ENCODE data around the gene ARID5A.
A peak's percentile ranks its signal among the peaks of the same experiment; 100 is the strongest.

The ARID5A gene

DNA sequence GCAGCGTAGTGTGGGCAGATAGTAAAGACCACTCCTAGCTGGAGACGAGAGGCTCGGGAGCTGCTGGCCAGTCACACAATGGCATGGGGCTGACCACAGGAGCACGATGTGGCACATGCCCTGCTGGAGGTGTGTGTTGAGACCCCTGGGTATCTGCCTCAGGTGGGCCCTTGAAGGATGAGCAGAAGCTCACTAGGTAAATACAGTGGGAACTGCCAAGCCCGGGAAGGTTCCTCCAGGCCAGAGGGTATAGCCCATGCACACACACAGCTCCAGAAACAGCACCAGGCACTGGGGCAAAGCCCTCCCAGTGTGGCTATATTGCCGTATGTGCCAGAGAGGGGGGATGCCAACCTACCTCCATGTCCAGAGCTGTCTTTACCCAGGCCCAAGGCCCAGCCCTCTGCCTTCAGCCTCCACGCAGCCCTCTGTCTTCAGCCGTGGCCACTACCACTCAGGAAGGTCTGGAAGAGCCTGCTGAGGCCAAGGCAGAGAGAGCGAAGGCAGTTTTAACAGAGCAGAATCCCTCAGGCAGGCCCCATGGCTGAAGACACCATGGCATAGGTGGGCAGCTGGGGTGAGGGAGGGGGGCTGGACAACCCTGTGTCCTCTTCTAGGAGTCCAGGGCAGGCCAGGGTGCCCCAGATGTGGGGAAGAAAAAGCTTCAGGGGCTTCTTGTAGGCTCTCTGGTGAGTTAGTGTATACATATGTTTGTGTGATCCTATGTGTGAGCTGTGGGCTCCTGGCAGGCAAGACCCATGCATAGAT, 7.0 kb upstream of the ARID5A start:
- no peak for DNase-seq (ENCODE audit: extremely low spot score)
- CTCF ChIA-PET: interaction anchor here (1.2 kb wide), 1 partner anchor 122 kb away, joined by 3 read pairs; no protein-coding TSS in a partner anchor
- no peak for TF ChIP-seq ARNT (IDR thresholded peaks at IDR 0.05)
- TF ChIP-seq ELF4 (IDR thresholded peaks at IDR 0.05): no peak
- TF ChIP-seq, protein P1, sequence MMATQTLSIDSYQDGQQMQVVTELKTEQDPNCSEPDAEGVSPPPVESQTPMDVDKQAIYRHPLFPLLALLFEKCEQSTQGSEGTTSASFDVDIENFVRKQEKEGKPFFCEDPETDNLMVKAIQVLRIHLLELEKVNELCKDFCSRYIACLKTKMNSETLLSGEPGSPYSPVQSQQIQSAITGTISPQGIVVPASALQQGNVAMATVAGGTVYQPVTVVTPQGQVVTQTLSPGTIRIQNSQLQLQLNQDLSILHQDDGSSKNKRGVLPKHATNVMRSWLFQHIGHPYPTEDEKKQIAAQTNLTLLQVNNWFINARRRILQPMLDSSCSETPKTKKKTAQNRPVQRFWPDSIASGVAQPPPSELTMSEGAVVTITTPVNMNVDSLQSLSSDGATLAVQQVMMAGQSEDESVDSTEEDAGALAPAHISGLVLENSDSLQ (IDR thresholded peaks at IDR 0.05): no peak
- TF ChIP-seq FOXM1 (IDR thresholded peaks at IDR 0.05; ENCODE audit: borderline replicate concordance): no peak
- TF ChIP-seq CTBP1 (IDR thresholded peaks at IDR 0.05; ENCODE audit: borderline replicate concordance): no peak
- no peak for TF ChIP-seq TARDBP (IDR thresholded peaks at IDR 0.05)
- TF ChIP-seq FOXA1 (IDR thresholded peaks at IDR 0.05): no peak
- no peak for TF ChIP-seq NFRKB (IDR thresholded peaks at IDR 0.05)
- no peak for TF ChIP-seq FOXK2 (IDR thresholded peaks at IDR 0.05)
- POLR2A ChIA-PET: interaction anchor here (1.9 kb wide), 1 partner anchor 8 kb away, joined by 4 read pairs; no protein-coding TSS in a partner anchor

DNA sequence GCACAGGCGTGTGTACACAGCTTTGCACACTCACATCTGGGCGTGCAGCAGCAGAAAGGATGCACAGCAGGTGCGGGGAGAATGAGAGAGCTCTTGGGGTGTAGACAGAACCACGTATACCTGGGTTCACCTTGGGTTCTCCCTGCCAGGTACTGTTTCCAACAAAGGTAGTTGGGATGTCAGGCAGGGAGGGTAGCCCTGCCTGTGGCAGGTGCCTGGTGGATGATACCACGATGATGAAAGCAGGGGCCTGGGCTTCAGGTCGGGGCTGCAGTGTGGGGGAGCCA, 6.5 kb upstream of the ARID5A start:
- POLR2A ChIA-PET: interaction anchor here (1.9 kb wide), 1 partner anchor 8 kb away, joined by 4 read pairs; no protein-coding TSS in a partner anchor
- CTCF ChIA-PET: interaction anchor here (1.2 kb wide), 1 partner anchor 123 kb away, joined by 3 read pairs; no protein-coding TSS in a partner anchor
- TF ChIP-seq ZNF384 (IDR thresholded peaks at IDR 0.05) (no peak), FOXM1 (IDR thresholded peaks at IDR 0.05; ENCODE audit: borderline replicate concordance) (no peak), BHLHE40 (IDR thresholded peaks at IDR 0.05; ENCODE audit: borderline replicate concordance) (no peak), FOXA1 (IDR thresholded peaks at IDR 0.05) (no peak), NFRKB (IDR thresholded peaks at IDR 0.05) (no peak), ARNT (IDR thresholded peaks at IDR 0.05) (no peak), CTBP1 (IDR thresholded peaks at IDR 0.05; ENCODE audit: borderline replicate concordance) (no peak), TARDBP (IDR thresholded peaks at IDR 0.05) (no peak), SUZ12 (IDR thresholded peaks at IDR 0.05) (no peak), SP1 (IDR thresholded peaks at IDR 0.05) (no peak), HDGF (IDR thresholded peaks at IDR 0.05; ENCODE audit: borderline replicate concordance) (no peak)
- no peak for DNase-seq (ENCODE audit: extremely low spot score)

DNA sequence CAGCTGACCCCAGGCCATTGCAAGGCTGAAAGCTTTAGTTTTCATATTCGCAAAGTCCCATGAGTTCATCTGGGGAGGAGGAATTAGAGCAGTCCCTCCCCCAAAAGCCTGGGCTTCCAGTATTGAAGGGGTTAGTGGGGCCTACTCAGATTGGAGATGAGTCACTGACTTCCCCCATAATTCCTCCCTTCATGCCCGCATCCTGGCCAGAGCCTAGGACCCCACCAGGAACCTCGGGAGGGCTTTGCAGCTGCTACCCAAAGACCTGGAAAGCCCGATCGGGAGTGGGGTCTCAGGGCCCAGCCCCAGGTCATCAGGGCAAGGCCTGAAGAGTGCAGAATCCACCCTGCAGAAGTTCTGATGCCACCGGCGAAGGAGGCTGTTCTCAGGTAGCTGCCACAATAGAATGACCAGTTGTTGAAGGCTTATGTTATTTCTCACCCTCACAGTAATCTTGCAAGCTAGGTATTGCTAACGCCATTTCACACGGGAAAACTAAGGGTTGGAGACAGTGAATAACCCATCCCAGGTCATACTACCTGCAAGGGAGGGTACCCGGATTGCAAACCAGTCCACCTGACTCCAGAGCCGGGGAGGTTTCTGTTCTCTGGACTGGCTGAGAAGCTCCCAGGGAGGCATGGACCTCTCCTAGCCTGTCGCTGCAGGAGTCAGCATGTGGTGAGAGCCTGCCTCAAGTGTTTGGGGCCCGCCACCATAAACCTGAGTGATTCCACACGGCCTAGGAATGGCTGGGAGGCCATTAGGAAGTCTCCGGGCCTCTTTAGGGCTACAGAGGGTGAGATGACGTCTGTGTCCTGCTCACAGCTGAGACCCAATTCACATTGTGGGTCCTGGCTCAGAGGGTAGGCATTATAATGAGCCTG, 5.8 kb upstream of the ARID5A start:
- ChIA-PET POLR2A (interaction anchor here (1.2 to 1.9 kb wide), 5 partner anchors 7 to 195 kb away, joined by 3 to 9 read pairs (median 4); partner anchors contain the start of gene NCAPH), CTCF (interaction anchor here (1.2 to 1.9 kb wide), 2 partner anchors 123 kb away, joined by 3 to 6 read pairs; no protein-coding TSS in a partner anchor)
- DNase-seq (ENCODE audit: extremely low spot score): no peak
- TF ChIP-seq LEF1 (IDR thresholded peaks at IDR 0.05; ENCODE audit: borderline replicate concordance): no peak
- TF ChIP-seq FOXA1 (IDR thresholded peaks at IDR 0.05): no peak
- no peak for TF ChIP-seq SUZ12 (IDR thresholded peaks at IDR 0.05)
- no peak for TF ChIP-seq SP1 (IDR thresholded peaks at IDR 0.05)
- no peak for TF ChIP-seq HDGF (IDR thresholded peaks at IDR 0.05; ENCODE audit: borderline replicate concordance)
- TF ChIP-seq NFRKB (IDR thresholded peaks at IDR 0.05): no peak
- TF ChIP-seq FOXK2 (IDR thresholded peaks at IDR 0.05): no peak
- no peak for TF ChIP-seq ARNT (IDR thresholded peaks at IDR 0.05)
- TF ChIP-seq BHLHE40 (IDR thresholded peaks at IDR 0.05; ENCODE audit: borderline replicate concordance): no peak
- TF ChIP-seq CTBP1 (IDR thresholded peaks at IDR 0.05; ENCODE audit: borderline replicate concordance): no peak

DNA sequence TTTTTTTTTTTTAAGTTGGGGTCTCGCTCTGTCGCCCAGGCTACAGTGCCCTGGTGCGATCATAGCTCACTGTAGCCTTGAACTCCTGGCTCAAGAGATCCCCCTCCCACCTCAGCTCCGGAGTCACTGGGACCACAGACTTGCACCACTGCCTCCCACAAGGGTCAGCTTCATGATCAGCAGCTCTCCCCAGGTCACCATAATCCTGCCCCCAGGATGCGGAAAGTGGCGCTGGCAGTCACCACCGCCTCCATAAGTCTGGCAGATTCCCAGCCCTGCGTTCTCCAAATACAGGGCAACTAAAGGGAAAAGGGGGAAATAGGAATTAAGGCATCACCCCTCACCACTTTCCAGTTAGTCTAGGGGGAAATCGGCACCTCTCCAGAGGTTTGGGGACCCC, 5.2 kb upstream of the ARID5A start:
- no peak for DNase-seq (ENCODE audit: extremely low spot score)
- POLR2A ChIA-PET: interaction anchor here (1.0 to 1.8 kb wide), 6 partner anchors 9 to 197 kb away, joined by 3 to 9 read pairs (median 3); partner anchors contain the start of gene NCAPH
- no peak for TF ChIP-seq HDGF (IDR thresholded peaks at IDR 0.05; ENCODE audit: borderline replicate concordance)
- TF ChIP-seq CTBP1 (IDR thresholded peaks at IDR 0.05; ENCODE audit: borderline replicate concordance): no peak
- TF ChIP-seq SP1 (IDR thresholded peaks at IDR 0.05): no peak
- TF ChIP-seq BHLHE40 (IDR thresholded peaks at IDR 0.05; ENCODE audit: borderline replicate concordance): no peak
- no peak for TF ChIP-seq TARDBP (IDR thresholded peaks at IDR 0.05)
- no peak for TF ChIP-seq ARNT (IDR thresholded peaks at IDR 0.05)
- no peak for TF ChIP-seq FOXK2 (IDR thresholded peaks at IDR 0.05)
- TF ChIP-seq ELF4 (IDR thresholded peaks at IDR 0.05): no peak
- no peak for TF ChIP-seq FOXA1 (IDR thresholded peaks at IDR 0.05)
- TF ChIP-seq L3MBTL2 (conservative IDR thresholded peaks at IDR 0.05): no peak
- TF ChIP-seq FOXM1 (IDR thresholded peaks at IDR 0.05; ENCODE audit: borderline replicate concordance): no peak
- TF ChIP-seq LEF1 (IDR thresholded peaks at IDR 0.05; ENCODE audit: borderline replicate concordance): no peak
- TF ChIP-seq ZNF384 (IDR thresholded peaks at IDR 0.05): no peak
- TF ChIP-seq NFRKB (IDR thresholded peaks at IDR 0.05): no peak
- TF ChIP-seq, protein P1 (IDR thresholded peaks at IDR 0.05): no peak
- no peak for TF ChIP-seq SUZ12 (IDR thresholded peaks at IDR 0.05)
- CTCF ChIA-PET: interaction anchor here (1.0 to 1.9 kb wide), 3 partner anchors 21 to 124 kb away, joined by 3 to 6 read pairs (median 4); no protein-coding TSS in a partner anchor

DNA sequence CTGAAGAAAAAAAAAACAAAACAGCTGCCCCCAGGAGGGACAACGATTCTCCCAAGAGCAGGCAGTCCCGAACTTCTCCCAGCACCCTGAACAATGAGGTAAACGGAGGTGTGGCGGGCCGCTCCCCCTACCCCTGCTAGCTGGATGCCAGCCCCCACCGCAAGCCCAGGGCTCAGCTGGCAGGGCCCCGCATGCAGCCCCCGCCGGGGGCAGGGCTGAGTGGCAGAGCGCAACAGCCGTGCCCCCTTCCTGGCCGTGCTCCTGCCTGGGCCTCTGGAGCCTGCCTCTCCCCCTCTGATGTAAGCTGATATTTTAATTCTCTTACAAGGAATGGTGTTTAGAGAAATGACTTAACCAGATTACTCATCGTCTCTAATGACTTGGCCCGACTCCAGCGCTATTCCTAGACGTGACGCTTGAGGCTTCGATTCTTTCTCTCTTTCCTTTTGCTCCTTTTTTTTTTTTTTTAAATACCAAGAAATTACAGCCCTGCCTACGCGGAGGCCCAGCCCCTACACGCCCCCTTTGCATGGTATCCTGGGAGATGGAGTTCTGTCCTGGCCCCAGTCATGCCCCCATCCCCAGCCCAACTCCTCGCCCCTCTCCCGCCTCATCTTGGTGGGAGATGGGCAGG, 4.6 kb upstream of the ARID5A start:
- TF ChIP-seq ZNF384 (IDR thresholded peaks at IDR 0.05) (peak; percentile 99), HDGF (IDR thresholded peaks at IDR 0.05; ENCODE audit: borderline replicate concordance) (no peak), SP1 (IDR thresholded peaks at IDR 0.05) (peak; percentile 79)
- TF ChIP-seq, protein P1 (IDR thresholded peaks at IDR 0.05): peak; percentile 81
- POLR2A ChIA-PET: interaction anchor here (1.0 to 1.8 kb wide), 6 partner anchors 8 to 197 kb away, joined by 3 to 9 read pairs (median 4); no protein-coding TSS in a partner anchor
- CTCF ChIA-PET: interaction anchor here (0.7 to 1.9 kb wide), 4 partner anchors 21 to 125 kb away, joined by 3 to 6 read pairs (median 4); no protein-coding TSS in a partner anchor
- DNase-seq (ENCODE audit: extremely low spot score): peak; percentile 87

Data from HEK293T (cell line).